ENCODE measurements around the gene ATF7IP. TPM values are rescaled to one million over a fixed set of nuclear protein-coding genes. Genes with fewer than 3 reads are reported as not detected.

The ATF7IP gene
- total RNA-seq, 1 donor from 2014 or later: 115 TPM

DNA sequence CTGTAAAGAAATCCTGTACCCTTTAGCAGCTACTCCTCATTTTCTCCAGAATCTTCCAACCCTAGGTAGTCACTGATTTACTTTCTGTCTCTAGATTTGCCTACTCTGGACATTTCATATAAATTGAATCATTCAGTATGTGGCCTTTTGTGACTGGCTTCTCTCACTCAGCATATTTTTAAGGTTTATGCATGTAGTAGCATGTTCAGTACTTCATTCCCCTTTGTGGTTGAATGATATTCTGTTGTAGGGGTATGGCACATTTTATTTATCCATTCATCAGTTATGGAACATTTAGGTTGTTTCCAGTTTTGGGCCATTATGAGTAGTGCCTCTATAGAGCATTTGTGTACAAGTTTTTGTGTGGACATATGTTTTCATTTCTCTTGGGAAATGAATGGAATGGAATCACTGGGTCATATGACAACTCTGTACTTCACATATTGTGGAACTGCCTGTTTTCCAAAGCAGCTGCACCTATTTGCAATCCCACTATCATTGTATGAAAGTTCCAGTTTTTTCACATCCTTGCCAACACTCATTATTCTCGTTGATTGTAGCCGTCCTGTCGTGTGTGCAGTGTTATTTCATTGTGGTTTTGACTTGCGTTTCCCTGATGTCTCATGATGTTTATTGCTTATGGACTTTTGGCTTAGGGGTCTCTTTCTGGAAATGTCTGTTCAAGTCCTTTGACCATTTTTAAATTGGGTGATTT, 57.2 kb downstream of the ATF7IP start:
- Mint-ChIP-seq H3K4me3 (ENCODE audit: unreplicated experiment) (no peak overlapping the region), H3K9me3 (ENCODE audit: unreplicated experiment) (peaks cover 13% of the 10 kb centered on the region), H3K27me3 (ENCODE audit: low read depth, unreplicated experiment) (no peaks in the 10 kb centered on the region), H3K36me3 (ENCODE audit: low read depth, unreplicated experiment) (peaks cover 41% of the 10 kb centered on the region), H3K4me1 (ENCODE audit: low read depth, unreplicated experiment) (peaks cover 23% of the 10 kb centered on the region), H3K27ac (ENCODE audit: unreplicated experiment) (peak overlapping the region; percentile 4)
- peak; percentile 73 for DNase-seq (ENCODE audit: low read depth)
- H3K9ac ChIP-seq (ENCODE audit: low read length): no peak overlapping the region
- peaks cover 5% of the 10 kb centered on the region for H3K4me1 ChIP-seq (ENCODE audit: insufficient read depth, low read length)
- H3K9me3 ChIP-seq (ENCODE audit: insufficient read depth, low read depth, low read length): peaks cover 3% of the 10 kb centered on the region
- peaks cover 96% of the 10 kb centered on the region for H3K79me2 ChIP-seq (ENCODE audit: insufficient read depth, low read length)
- H3K4me2 ChIP-seq (ENCODE audit: low read length): no peak overlapping the region
- TF ChIP-seq EZH2 (IDR thresholded peaks at IDR 0.05; ENCODE audit: insufficient read depth, low read length): no peak
- TF ChIP-seq, protein P1, sequence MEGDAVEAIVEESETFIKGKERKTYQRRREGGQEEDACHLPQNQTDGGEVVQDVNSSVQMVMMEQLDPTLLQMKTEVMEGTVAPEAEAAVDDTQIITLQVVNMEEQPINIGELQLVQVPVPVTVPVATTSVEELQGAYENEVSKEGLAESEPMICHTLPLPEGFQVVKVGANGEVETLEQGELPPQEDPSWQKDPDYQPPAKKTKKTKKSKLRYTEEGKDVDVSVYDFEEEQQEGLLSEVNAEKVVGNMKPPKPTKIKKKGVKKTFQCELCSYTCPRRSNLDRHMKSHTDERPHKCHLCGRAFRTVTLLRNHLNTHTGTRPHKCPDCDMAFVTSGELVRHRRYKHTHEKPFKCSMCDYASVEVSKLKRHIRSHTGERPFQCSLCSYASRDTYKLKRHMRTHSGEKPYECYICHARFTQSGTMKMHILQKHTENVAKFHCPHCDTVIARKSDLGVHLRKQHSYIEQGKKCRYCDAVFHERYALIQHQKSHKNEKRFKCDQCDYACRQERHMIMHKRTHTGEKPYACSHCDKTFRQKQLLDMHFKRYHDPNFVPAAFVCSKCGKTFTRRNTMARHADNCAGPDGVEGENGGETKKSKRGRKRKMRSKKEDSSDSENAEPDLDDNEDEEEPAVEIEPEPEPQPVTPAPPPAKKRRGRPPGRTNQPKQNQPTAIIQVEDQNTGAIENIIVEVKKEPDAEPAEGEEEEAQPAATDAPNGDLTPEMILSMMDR (IDR thresholded peaks at IDR 0.05; ENCODE audit: insufficient read depth, low read depth, low read length): no peak
- FAIRE-seq: no peak
- H3K27ac ChIP-seq (ENCODE audit: low read depth, low read length): no peak overlapping the region
- no peak overlapping the region for H3K4me3 ChIP-seq (ENCODE audit: insufficient read depth, low read depth, low read length)
- peaks cover 24% of the 10 kb centered on the region for H4K20me1 ChIP-seq (ENCODE audit: insufficient read depth, low read length)
- H3K36me3 ChIP-seq (ENCODE audit: insufficient read depth, low read length): peaks cover 15% of the 10 kb centered on the region
- no peak overlapping the region for H2AFZ ChIP-seq (ENCODE audit: low read depth, low read length)
- H3K27me3 ChIP-seq (ENCODE audit: insufficient read depth, low read length): no peaks in the 10 kb centered on the region

DNA sequence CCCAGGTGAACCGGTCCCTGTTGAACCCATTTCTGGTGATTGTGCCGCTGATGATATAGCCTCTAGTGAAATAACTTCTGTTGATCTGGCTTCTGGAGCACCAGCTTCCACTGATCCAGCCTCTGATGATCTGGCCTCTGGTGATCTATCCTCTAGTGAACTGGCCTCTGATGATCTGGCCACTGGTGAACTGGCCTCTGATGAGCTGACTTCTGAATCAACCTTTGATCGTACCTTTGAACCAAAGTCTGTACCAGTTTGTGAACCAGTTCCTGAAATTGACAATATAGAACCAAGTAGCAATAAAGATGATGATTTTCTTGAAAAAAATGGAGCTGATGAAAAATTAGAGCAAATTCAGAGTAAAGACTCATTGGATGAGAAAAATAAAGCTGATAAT, 59.1 kb downstream of the ATF7IP start:
- Histone ChIP-seq H3K9me3 (ENCODE audit: insufficient read depth, low read depth, low read length) (peaks cover 3% of the 10 kb centered on the region), H4K20me1 (ENCODE audit: insufficient read depth, low read length) (peaks cover 27% of the 10 kb centered on the region), H3K36me3 (ENCODE audit: insufficient read depth, low read length) (peaks cover 15% of the 10 kb centered on the region), H3K4me2 (ENCODE audit: low read length) (no peak overlapping the region), H3K9ac (ENCODE audit: low read length) (no peak overlapping the region), H2AFZ (ENCODE audit: low read depth, low read length) (no peak overlapping the region), H3K79me2 (ENCODE audit: insufficient read depth, low read length) (peaks cover 98% of the 10 kb centered on the region), H3K4me3 (ENCODE audit: insufficient read depth, low read depth, low read length) (no peak overlapping the region), H3K4me1 (ENCODE audit: insufficient read depth, low read length) (no peaks in the 10 kb centered on the region), H3K27ac (ENCODE audit: low read depth, low read length) (no peak overlapping the region), H3K27me3 (ENCODE audit: insufficient read depth, low read length) (no peaks in the 10 kb centered on the region)
- Mint-ChIP-seq H3K9me3 (ENCODE audit: unreplicated experiment) (peaks cover 13% of the 10 kb centered on the region), H3K4me1 (ENCODE audit: low read depth, unreplicated experiment) (peaks cover 25% of the 10 kb centered on the region), H3K36me3 (ENCODE audit: low read depth, unreplicated experiment) (peaks cover 45% of the 10 kb centered on the region), H3K4me3 (ENCODE audit: unreplicated experiment) (no peak overlapping the region), H3K27me3 (ENCODE audit: low read depth, unreplicated experiment) (no peaks in the 10 kb centered on the region), H3K27ac (ENCODE audit: unreplicated experiment) (no peak overlapping the region)
- FAIRE-seq (no peak), DNase-seq (ENCODE audit: low read depth) (no peak)
- TF ChIP-seq EZH2 (IDR thresholded peaks at IDR 0.05; ENCODE audit: insufficient read depth, low read length): no peak
- TF ChIP-seq, protein P1 (IDR thresholded peaks at IDR 0.05; ENCODE audit: insufficient read depth, low read depth, low read length): no peak

DNA sequence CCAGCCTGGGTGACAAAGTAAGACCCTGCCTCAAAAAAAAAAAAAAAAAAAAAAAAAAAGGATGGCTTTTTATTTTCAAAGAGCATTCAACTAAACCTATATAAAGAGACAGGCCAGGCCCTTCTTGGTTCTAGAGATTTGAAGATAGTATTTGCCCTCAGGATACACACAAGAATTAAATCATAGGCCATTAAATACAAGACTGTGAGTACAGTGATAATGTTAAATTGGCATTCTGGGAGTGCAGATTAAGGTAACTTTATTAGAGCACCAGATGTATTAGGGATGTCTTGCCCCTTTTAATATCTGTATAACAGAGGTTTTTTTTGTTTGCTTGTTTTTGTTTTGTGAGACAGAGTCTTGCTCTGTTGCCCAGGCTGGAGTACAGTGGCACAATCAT, 61.3 kb downstream of the ATF7IP start:
- Histone ChIP-seq H3K27me3 (ENCODE audit: insufficient read depth, low read length) (no peaks in the 10 kb centered on the region), H3K9ac (ENCODE audit: low read length) (no peak overlapping the region), H3K9me3 (ENCODE audit: insufficient read depth, low read depth, low read length) (no peaks in the 10 kb centered on the region), H3K36me3 (ENCODE audit: insufficient read depth, low read length) (peaks cover 9% of the 10 kb centered on the region), H3K4me3 (ENCODE audit: insufficient read depth, low read depth, low read length) (no peak overlapping the region), H2AFZ (ENCODE audit: low read depth, low read length) (no peak overlapping the region), H3K4me2 (ENCODE audit: low read length) (no peak overlapping the region), H3K27ac (ENCODE audit: low read depth, low read length) (no peak overlapping the region), H3K79me2 (ENCODE audit: insufficient read depth, low read length) (peaks cover 98% of the 10 kb centered on the region), H3K4me1 (ENCODE audit: insufficient read depth, low read length) (no peaks in the 10 kb centered on the region), H4K20me1 (ENCODE audit: insufficient read depth, low read length) (peaks cover 29% of the 10 kb centered on the region)
- no peak for TF ChIP-seq EZH2 (IDR thresholded peaks at IDR 0.05; ENCODE audit: insufficient read depth, low read length)
- DNase-seq (ENCODE audit: low read depth) (no peak), FAIRE-seq (no peak)
- Mint-ChIP-seq H3K27ac (ENCODE audit: unreplicated experiment) (no peak overlapping the region), H3K36me3 (ENCODE audit: low read depth, unreplicated experiment) (peaks cover 45% of the 10 kb centered on the region), H3K9me3 (ENCODE audit: unreplicated experiment) (peaks cover 9% of the 10 kb centered on the region), H3K27me3 (ENCODE audit: low read depth, unreplicated experiment) (no peaks in the 10 kb centered on the region), H3K4me3 (ENCODE audit: unreplicated experiment) (no peak overlapping the region), H3K4me1 (ENCODE audit: low read depth, unreplicated experiment) (peaks cover 9% of the 10 kb centered on the region)

Data from astrocyte (in vitro differentiated cells and primary cell).